KMS-11 (cell line): ENCODE measurements around the gene LGR4.

Experiments used
- H2AFZ ChIP-seq: fragments of 200-600 bp; sonication (generic); 2 replicates; pipeline ENCODE4 v1.6.1; 2016; ENCODE audit warnings: antibody characterized with exemption, mixed run types, low read depth
- H3K27ac ChIP-seq: fragments of 200-600 bp; sonication (generic); 2 replicates; pipeline ENCODE4 v1.6.1; 2016; ENCODE audit warnings: mild to moderate bottlenecking, mixed run types
- H3K27me3 ChIP-seq: fragments of 200-600 bp; sonication (generic); 2 replicates; pipeline ENCODE4 v1.6.1; 2017; ENCODE audit warnings: mild to moderate bottlenecking, low read depth, mixed run types, moderate library complexity; ENCODE audit not compliant: insufficient read depth
- H3K36me3 ChIP-seq: fragments of 200-600 bp; sonication (generic); 2 replicates; pipeline ENCODE4 v1.6.1; 2017; ENCODE audit warnings: mild to moderate bottlenecking, mixed run types; ENCODE audit not compliant: insufficient read depth
- H3K4me1 ChIP-seq: fragments of 200-600 bp; sonication (generic); 2 replicates; pipeline ENCODE4 v1.6.1; 2016; ENCODE audit warnings: mild to moderate bottlenecking, low read depth, mixed run types; ENCODE audit not compliant: poor library complexity, severe bottlenecking
- H3K4me2 ChIP-seq: fragments of 200-600 bp; sonication (generic); 2 replicates; pipeline ENCODE4 v1.7.0; 2016; ENCODE audit warnings: mild to moderate bottlenecking, mixed run types
- H3K4me3 ChIP-seq: fragments of 200-600 bp; sonication (generic); IDR thresholded peaks from 2 replicates; pipeline ENCODE4 v1.6.1; 2017; ENCODE audit warnings: low read depth, low read length, mixed read lengths; ENCODE audit not compliant: insufficient read depth
- H3K79me2 ChIP-seq: fragments of 200-600 bp; sonication (generic); 2 replicates; pipeline ENCODE4 v1.6.1; 2016; ENCODE audit warnings: low read depth, mixed run types; ENCODE audit not compliant: insufficient read depth
- H3K9ac ChIP-seq: fragments of 200-600 bp; sonication (generic); 2 replicates; pipeline ENCODE4 v1.6.1; 2016; ENCODE audit warnings: mild to moderate bottlenecking, mixed run types
- H4K20me1 ChIP-seq: fragments of 200-600 bp; sonication (generic); 2 replicates; pipeline ENCODE4 v1.6.1; 2016; ENCODE audit warnings: mild to moderate bottlenecking, mixed run types; ENCODE audit not compliant: insufficient read depth
- TF ChIP-seq, protein P1 (sequence below): fragments of 200-600 bp; sonication (generic); conservative IDR thresholded peaks from 2 replicates; pipeline ENCODE4 v1.6.1; 2017; ENCODE audit warnings: low read depth, mild to moderate bottlenecking, antibody characterized with exemption, low read length, moderate library complexity, mixed read lengths

The LGR4 gene

DNA sequence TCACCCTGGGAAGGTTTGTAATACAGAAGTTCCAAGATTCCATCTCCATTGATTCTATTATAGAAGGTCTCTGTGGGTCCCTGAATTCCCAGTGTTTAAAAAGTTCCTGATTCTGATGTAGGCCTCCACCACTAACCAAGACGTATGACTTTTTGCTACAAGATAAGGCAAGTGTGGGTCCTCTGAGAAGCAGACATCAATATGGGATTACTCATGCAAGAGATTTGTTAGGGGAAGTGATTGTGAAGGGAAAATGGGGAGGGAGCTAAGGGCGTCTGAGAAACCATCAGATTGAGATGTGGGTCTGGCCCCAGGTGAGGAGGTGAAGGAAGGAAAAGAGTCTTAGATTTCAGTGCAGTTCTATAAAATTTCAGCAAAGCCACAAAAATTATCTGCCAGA is 10.2 kb upstream of the LGR4 start:
- H3K4me3 ChIP-seq = no peak overlapping the region
- no peaks in the 10 kb centered on the region for H3K27me3 ChIP-seq
- no peak overlapping the region for H3K27ac ChIP-seq
- H3K79me2 ChIP-seq = no peaks in the 10 kb centered on the region
- no peaks in the 10 kb centered on the region for H3K4me1 ChIP-seq
- TF ChIP-seq, protein P1, sequence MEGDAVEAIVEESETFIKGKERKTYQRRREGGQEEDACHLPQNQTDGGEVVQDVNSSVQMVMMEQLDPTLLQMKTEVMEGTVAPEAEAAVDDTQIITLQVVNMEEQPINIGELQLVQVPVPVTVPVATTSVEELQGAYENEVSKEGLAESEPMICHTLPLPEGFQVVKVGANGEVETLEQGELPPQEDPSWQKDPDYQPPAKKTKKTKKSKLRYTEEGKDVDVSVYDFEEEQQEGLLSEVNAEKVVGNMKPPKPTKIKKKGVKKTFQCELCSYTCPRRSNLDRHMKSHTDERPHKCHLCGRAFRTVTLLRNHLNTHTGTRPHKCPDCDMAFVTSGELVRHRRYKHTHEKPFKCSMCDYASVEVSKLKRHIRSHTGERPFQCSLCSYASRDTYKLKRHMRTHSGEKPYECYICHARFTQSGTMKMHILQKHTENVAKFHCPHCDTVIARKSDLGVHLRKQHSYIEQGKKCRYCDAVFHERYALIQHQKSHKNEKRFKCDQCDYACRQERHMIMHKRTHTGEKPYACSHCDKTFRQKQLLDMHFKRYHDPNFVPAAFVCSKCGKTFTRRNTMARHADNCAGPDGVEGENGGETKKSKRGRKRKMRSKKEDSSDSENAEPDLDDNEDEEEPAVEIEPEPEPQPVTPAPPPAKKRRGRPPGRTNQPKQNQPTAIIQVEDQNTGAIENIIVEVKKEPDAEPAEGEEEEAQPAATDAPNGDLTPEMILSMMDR = no peak
- no peak overlapping the region for H2AFZ ChIP-seq
- no peak overlapping the region for H3K4me2 ChIP-seq
- no peaks in the 10 kb centered on the region for H3K36me3 ChIP-seq
- H3K9ac ChIP-seq = no peak overlapping the region
- H4K20me1 ChIP-seq = no peaks in the 10 kb centered on the region

DNA sequence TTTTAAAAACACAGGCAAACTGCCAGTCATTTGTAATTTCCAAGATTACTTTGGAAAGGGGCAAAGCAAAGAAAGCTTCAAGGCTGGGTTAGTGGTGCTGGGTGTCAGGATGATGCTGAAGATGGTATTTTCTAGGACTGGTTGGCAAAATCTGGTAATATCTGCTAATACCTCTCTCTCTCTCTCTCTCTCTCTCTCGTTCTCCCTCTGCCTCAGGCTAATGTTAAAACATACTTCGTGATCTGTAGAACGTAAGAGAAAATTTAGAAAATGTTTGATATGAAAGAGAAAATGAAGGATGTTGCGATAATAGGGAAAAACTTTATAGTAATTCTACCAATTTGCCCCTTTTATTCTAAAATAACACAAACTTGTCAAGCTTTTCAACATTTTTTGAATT is 9.4 kb upstream of the LGR4 start:
- no peaks in the 10 kb centered on the region for H3K36me3 ChIP-seq
- H3K27ac ChIP-seq = no peak overlapping the region
- H3K79me2 ChIP-seq = no peaks in the 10 kb centered on the region
- H4K20me1 ChIP-seq = no peaks in the 10 kb centered on the region
- no peak overlapping the region for H2AFZ ChIP-seq
- no peak overlapping the region for H3K4me2 ChIP-seq
- no peaks in the 10 kb centered on the region for H3K27me3 ChIP-seq
- no peak overlapping the region for H3K4me3 ChIP-seq
- no peak overlapping the region for H3K9ac ChIP-seq
- no peaks in the 10 kb centered on the region for H3K4me1 ChIP-seq
- TF ChIP-seq, protein P1 = no peak

DNA sequence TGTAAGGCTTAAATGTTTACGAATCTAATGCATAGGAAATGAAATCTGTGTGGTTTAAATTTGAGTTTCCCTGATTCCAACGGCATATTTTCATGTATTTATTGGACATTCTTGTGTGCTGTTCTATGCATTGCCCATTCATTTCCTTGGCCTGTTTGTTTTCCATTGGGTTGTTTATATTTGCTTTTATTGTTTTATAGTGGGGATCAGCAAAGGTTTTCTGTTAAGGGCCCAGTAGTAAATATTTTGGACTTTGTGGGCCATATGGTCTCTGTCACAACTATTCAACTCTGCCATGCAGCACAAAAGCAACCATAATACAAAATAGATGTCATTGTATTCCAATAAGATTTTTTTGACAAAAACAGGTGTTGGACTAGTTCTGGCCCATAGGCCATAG is 5.2 kb upstream of the LGR4 start:
- no peaks in the 10 kb centered on the region for H4K20me1 ChIP-seq
- H3K4me2 ChIP-seq = no peak overlapping the region
- no peak overlapping the region for H3K4me3 ChIP-seq
- H3K27ac ChIP-seq = no peak overlapping the region
- no peaks in the 10 kb centered on the region for H3K36me3 ChIP-seq
- TF ChIP-seq, protein P1 = no peak
- no peaks in the 10 kb centered on the region for H3K79me2 ChIP-seq
- H3K4me1 ChIP-seq = no peaks in the 10 kb centered on the region
- H3K27me3 ChIP-seq = no peaks in the 10 kb centered on the region
- H3K9ac ChIP-seq = no peak overlapping the region
- no peak overlapping the region for H2AFZ ChIP-seq

DNA sequence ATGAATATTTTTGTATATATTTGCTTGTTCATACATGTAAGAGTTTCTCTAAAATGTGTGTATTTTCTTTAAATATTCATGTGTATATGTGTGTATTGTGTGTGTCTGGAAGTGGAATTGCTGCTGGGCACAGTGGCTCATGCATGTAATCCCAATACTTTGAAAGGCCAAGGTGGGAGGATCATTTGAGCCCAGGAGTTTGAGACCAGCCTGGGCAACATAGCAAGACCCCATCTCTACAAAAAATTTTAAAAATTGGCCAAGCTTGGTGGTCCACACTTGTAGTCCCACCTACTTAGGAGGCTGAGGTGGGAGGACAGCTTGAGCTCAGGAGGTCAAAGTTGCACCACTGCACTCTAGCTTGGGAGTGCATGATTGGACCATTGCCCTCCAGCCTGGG is 4.7 kb upstream of the LGR4 start:
- Histone ChIP-seq H3K4me2 (no peak overlapping the region), H3K9ac (no peak overlapping the region), H2AFZ (no peak overlapping the region), H3K4me3 (no peak overlapping the region), H3K79me2 (no peaks in the 10 kb centered on the region), H4K20me1 (no peaks in the 10 kb centered on the region), H3K36me3 (no peaks in the 10 kb centered on the region), H3K27me3 (no peaks in the 10 kb centered on the region), H3K4me1 (no peaks in the 10 kb centered on the region), H3K27ac (no peak overlapping the region)
- TF ChIP-seq, protein P1 = no peak

DNA sequence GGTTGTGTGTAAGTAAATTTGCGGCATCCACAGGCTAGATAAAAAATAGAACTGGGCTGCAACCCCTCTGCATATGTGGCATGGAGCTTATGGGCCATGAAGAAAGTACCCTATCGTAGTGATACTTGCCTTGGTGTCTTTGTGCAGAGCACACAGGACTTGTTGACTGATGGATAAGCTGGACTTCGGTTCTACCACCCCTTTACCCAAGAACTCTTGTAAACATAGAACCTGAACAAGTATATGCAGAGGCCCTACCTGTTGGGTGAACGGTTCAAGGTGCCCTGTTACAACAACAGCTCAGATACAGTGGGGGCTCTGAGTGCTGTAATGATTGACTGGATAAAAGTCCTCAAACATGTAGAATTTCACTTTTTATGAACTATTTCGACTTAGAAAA is 3.0 kb upstream of the LGR4 start:
- no peaks in the 10 kb centered on the region for H3K36me3 ChIP-seq
- H3K4me1 ChIP-seq = peaks cover 4% of the 10 kb centered on the region
- no peak overlapping the region for H3K4me3 ChIP-seq
- H4K20me1 ChIP-seq = no peaks in the 10 kb centered on the region
- no peak overlapping the region for H3K4me2 ChIP-seq
- no peak overlapping the region for H2AFZ ChIP-seq
- TF ChIP-seq, protein P1 = no peak
- H3K27ac ChIP-seq = no peak overlapping the region
- H3K9ac ChIP-seq = no peak overlapping the region
- no peaks in the 10 kb centered on the region for H3K27me3 ChIP-seq
- H3K79me2 ChIP-seq = peaks cover 1% of the 10 kb centered on the region; the same call in 1 of the 2 replicates
